ENCODE data around the gene SCP2D1. TPM values are rescaled to one million over a fixed set of nuclear protein-coding genes. Genes with fewer than 3 reads are reported as not detected.
A peak's percentile ranks its signal among the peaks of the same experiment; 100 is the strongest.

Gene SCP2D1
- total and polyA plus RNA-seq, 9 of the 15 experiments (the other 6 are each of a cell fraction or from before 2014, with no cell fraction given): not detected

GRCh38 chr20:18775633-18776032 is 38.0 kb upstream of the SCP2D1 start (continued):
- TF ChIP-seq JUN (IDR thresholded peaks at IDR 0.05; ENCODE audit: borderline replicate concordance, low read depth, low read length) (no peak), JUN (CRISPR knock-in tag; IDR thresholded peaks at IDR 0.05; ENCODE audit: borderline replicate concordance) (no peak)

DNA sequence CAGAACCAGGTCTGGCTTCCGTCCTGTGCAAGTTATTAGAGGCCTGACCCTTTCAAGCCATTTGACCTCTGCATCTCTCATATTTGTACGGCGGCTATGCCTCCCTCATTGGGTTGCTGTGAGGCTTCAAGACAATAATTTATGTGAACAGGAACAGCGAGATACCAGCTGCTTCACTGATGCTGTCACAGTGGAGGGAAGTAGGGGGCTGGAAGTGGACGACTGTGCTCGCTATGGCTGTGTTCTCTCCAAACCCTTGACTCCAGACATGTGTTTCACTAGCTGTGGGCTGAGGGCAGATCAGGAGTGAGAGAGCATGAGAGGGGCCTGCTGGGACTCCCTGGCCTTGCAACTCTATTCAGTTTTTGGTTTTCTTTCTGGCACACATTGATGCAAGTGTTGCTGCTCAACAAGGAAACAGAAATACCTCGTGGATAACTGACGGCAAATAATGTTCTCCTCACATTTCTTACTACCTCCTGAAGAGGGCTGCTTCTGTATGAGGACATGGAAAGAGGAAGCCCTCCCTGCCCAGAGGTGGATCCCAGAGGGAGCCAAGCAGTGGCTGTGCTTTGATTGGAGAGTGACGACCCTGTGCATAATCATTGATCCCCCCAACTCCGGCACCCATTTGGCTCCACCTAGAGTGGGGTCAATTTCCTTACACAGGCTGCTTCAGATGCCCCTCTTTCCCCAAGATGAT is 34.7 kb upstream of the SCP2D1 start:
- Histone ChIP-seq H3K4me1 (replicated peaks in 1 of 2; ENCODE audit: control insufficient read depth in 2 of 2, insufficient read depth in 2 of 2, low read length in 2 of 2) (no peaks in the 10 kb centered on the region), H3K79me2 (ENCODE audit: control insufficient read depth, insufficient read depth, low read length) (no peaks in the 10 kb centered on the region), H3K27me3 (ENCODE audit: control insufficient read depth in 2 of 2, insufficient read depth in 2 of 2, low read length in 2 of 2) (peaks cover 0 to 7% of the 10 kb centered on the region in 2 experiments; a peak in 2 of 5 replicates), H3K4me2 (ENCODE audit: insufficient read depth, low read length) (no peak overlapping the region), H3K9me1 (ENCODE audit: control insufficient read depth, insufficient read depth, low read length) (no peaks in the 10 kb centered on the region), H3K9ac (ENCODE audit: insufficient read depth in 1 of 2, low read depth in 2 of 2, low read length in 2 of 2) (no peak overlapping the region), H2AFZ (ENCODE audit: low read depth, low read length) (no peak overlapping the region), H3K4me3 (no peak overlapping the region), H3K9me3 (replicated peaks; ENCODE audit: control insufficient read depth, insufficient read depth, low read depth, low read length) (no peaks in the 10 kb centered on the region), H3K36me3 (ENCODE audit: control insufficient read depth, insufficient read depth, low read length) (no peaks in the 10 kb centered on the region), H3K27ac (ENCODE audit: extremely low read depth, low read depth, low read length) (no peak overlapping the region), H4K20me1 (replicated peaks; ENCODE audit: control insufficient read depth, insufficient read depth, low read length) (no peaks in the 10 kb centered on the region)
- DNase-seq (ENCODE audit: extremely low read depth in 1 of 4, low spot score in 3 of 4) (peak in 2 of 4 experiments; percentile 7 to 14), FAIRE-seq (no peak), ATAC-seq (peak; percentile 78)
- intact Hi-C loops (cut with micrococcal nuclease): no loop called here
- BruUV-seq (replicated peaks): no TSS peak
- ChIA-PET POLR2A (interaction anchor here (0.6 to 0.7 kb wide), 2 partner anchors 15 to 75 kb away, joined by 3 to 5 read pairs; no protein-coding TSS in a partner anchor), CTCF (ENCODE audit: low intra/inter-chr PET ratio) (interaction anchor here (0.7 kb wide), 1 partner anchor 148 kb away, joined by 4 read pairs; no protein-coding TSS in a partner anchor)
- WGBS (ENCODE audit: insufficient coverage, low coverage, missing lambda C conversion rate): 4% methylated on average over 10 of the region's 10 CpGs
- in situ Hi-C loops (cut with MboI): no loop called here
- TF ChIP-seq ZNF239 (CRISPR knock-in tag; IDR thresholded peaks at IDR 0.05) (no peak), IRF1 (CRISPR knock-in tag; IDR thresholded peaks at IDR 0.05; ENCODE audit: borderline replicate concordance) (no peak), TSHZ1 (CRISPR knock-in tag; IDR thresholded peaks at IDR 0.05) (no peak), ZC3H8 (IDR thresholded peaks at IDR 0.05) (no peak), ILF3 (IDR thresholded peaks at IDR 0.05; ENCODE audit: borderline replicate concordance) (no peak), CTCF (IDR thresholded peaks at IDR 0.05 in 2 of 3, conservative IDR thresholded peaks at IDR 0.05 in 1 of 3; ENCODE audit: insufficient read depth in 2 of 3, low read depth in 1 of 3, low read length in 3 of 3) (peak in 2 of 3 experiments; percentile 13 to 46; a peak in 3 of 6 replicates)

Data from K562 (cell line).